ENCODE data around the gene METRNL. TPM values are rescaled to one million over a fixed set of nuclear protein-coding genes. Genes with fewer than 3 reads are reported as not detected.
A peak's percentile ranks its signal among the peaks of the same experiment; 100 is the strongest.
"Not testable (repeated sequence)": the region's sequence is repeated elsewhere in the genome, so short reads cannot be mapped to it uniquely, and the experiment has no call there.

Gene METRNL
- total RNA-seq, 1 donor from 2014 or later, result 85.3 TPM

- peak; percentile 35 for DNase-seq
These were observed 26.3 kb upstream of the METRNL start for GRCh38 chr17:83053021-83053681.

- peak; percentile 28 for DNase-seq
These were observed 25.5 kb upstream of the METRNL start for GRCh38 chr17:83053739-83054451.

GRCh38 chr17:83054518-83055125, 24.8 kb upstream of the METRNL start:
- DNase-seq, result no peak

GRCh38 chr17:83055176-83055575, 24.2 kb upstream of the METRNL start:
- DNase-seq, result not testable (repeated sequence)

GRCh38 chr17:83055911-83056582, 23.4 kb upstream of the METRNL start:
- DNase-seq, result peak; percentile 65

- no peak for DNase-seq
These were observed 22.6 kb upstream of the METRNL start for GRCh38 chr17:83056583-83057396.

GRCh38 chr17:83057397-83057761, 22.0 kb upstream of the METRNL start:
- no peak for DNase-seq

GRCh38 chr17:83057793-83058265, 21.6 kb upstream of the METRNL start:
- no peak for DNase-seq

- DNase-seq, result no peak
These were observed 21.1 kb upstream of the METRNL start for GRCh38 chr17:83058266-83058798.

GRCh38 chr17:83061586-83061985, 17.8 kb upstream of the METRNL start:
- no peak for DNase-seq

- DNase-seq, result no peak
These were observed 17.2 kb upstream of the METRNL start for GRCh38 chr17:83062011-83062817.

GRCh38 chr17:83062818-83063671, 16.4 kb upstream of the METRNL start:
- DNase-seq, result no peak

- no peak for DNase-seq
These were observed 15.2 kb upstream of the METRNL start for GRCh38 chr17:83064021-83064731.

GRCh38 chr17:83064732-83065659, 14.4 kb upstream of the METRNL start:
- peak; percentile 68 for DNase-seq

GRCh38 chr17:83065660-83066542, 13.5 kb upstream of the METRNL start:
- DNase-seq, result no peak

- DNase-seq, result not testable (repeated sequence)
These were observed 12.9 kb upstream of the METRNL start for GRCh38 chr17:83066543-83066890.

- DNase-seq, result no peak
These were observed 12.2 kb upstream of the METRNL start for GRCh38 chr17:83067071-83067717.
